GM12872 (cell line): Measurements from ENCODE around the gene C1orf35.

Experiments
- CTCF ChIP-seq: IDR thresholded peaks from 3 replicates; pipeline ENCODE4 v1.5.1; 2011; ENCODE audit warnings: low read depth, mild to moderate bottlenecking, low read length, moderate library complexity; ENCODE audit not compliant: insufficient read depth

C1orf35 gene

GRCh38 chr1:228125185-228125584 is 22.1 kb upstream of the C1orf35 start:
- TF ChIP-seq CTCF = no peak

- no peak for TF ChIP-seq CTCF
These were observed 20.4 kb upstream of the C1orf35 start for GRCh38 chr1:228123505-228123904.

DNA sequence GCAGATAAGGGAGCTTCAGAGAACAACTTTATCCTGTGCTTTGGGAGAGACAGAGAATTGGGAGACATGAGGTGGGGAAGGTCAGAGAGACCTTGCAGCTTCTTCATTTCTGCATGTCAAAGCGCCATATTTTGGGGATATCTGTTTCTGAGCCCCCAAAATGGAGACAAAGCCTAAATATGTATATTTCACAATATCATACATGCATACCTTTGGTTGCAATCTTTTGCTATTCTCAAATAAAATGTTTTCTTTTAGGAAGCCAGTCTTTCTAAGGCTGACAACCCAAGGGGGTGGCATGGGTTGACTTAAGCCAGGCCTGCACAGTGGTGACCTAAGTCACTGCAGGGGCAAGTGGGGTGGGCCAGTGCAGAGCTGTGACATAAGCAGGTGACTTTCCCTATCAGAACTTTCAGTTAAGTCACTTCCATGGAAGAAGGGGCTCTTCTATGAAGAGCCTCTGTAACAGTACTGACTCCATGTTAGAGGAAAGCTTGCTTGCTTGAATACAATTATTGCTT is 19.9 kb upstream of the C1orf35 start:
- TF ChIP-seq CTCF = no peak

GRCh38 chr1:228120857-228121489 is 17.8 kb upstream of the C1orf35 start:
- TF ChIP-seq CTCF = no peak

DNA sequence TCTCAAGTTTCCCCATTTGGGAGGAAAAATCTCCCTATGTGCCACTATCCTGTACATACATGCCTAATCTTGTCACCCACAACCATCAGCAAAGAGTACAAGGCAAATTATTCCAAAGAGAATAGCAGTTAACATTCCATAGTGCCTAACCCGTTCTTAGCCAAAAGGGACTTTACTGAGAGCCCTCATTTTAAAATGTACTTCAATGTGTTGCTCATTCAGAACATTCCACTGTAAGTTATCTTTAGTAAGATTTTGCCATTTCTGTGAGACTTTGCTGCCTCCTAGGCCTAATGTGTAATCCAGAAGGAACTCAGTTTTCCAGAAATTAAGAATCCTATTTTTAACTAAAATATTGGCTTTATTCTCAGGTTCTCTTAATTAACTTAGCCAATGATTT is 17.2 kb upstream of the C1orf35 start:
- TF ChIP-seq CTCF = no peak

GRCh38 chr1:228118040-228118439 is 14.9 kb upstream of the C1orf35 start:
- TF ChIP-seq CTCF = no peak

GRCh38 chr1:228117335-228117734 is 14.2 kb upstream of the C1orf35 start:
- no peak for TF ChIP-seq CTCF
